ENCODE measurements around the gene LETMD1.

Gene LETMD1

DNA sequence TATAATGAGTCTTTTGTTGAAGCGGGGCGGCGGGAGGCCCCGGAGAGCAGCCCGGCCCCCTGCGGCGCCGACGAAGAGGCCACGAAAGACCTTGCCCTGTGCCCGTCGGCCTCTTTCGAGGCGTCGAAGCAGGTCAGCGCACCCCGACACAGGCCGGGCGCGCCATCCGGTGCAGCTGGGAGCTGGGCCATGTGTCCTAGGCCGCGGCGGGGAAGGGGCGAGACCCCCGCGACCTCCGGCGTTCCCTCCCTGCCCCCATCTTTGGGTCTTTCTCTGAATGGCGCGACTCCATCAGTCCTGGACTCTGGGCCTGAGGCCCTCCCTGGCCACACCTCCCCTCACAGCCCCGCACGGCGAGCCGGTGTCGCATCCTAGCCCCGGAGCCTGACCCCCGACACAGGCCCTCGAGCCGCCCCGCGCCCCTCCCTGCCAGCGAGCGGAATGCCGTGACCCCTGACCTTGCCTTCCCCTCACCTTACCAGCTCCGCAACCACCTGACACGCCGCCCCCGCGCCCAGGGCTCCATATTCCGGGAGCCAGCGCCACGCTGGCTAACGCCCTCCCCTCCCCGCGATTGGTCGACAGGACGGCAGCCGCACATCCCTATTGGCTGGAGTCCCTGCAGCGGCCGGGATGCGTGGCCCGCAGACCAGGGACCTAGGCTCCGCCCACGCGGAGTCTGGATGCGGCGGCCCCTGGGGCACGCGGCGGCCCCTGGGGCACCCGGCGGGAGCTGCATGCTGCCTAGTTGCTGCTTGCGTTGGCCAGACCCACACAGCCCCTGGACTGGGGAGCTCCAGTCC lies 22.1 kb upstream of the LETMD1 start, which contains the start of gene SLC11A2:
SLC11A2 (minus strand) TSS at position 549 of the 803 bp plus-strand sequence. CDS start 15,656 bp downstream, outside the sequence.
- peak; percentile 90 for DNase-seq (ENCODE audit: low spot score)

DNA sequence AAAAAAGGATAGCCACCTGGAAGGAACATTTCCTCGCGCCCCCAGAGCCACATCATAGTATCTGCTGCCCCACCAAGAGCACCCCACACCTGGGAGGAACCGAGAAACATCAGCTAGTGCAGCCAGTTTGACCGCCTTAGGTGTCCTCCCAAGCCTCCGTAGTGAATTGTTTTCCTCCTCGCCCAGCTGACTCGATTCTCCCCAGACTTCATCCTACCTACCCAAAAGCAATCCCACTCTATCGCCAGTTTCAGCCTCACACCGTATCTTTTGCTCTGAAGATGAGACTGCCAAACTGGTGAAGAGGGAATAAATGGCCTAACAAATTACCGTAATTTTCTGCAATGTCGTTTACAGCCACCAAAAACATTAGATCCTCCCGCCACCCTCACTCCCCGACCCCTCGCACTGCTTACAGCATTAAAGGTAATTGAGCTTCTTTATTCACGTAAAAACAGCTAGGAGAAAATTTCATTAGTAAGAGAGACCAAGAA lies 20.7 kb upstream of the LETMD1 start:
- no peak for DNase-seq (ENCODE audit: low spot score)

DNA sequence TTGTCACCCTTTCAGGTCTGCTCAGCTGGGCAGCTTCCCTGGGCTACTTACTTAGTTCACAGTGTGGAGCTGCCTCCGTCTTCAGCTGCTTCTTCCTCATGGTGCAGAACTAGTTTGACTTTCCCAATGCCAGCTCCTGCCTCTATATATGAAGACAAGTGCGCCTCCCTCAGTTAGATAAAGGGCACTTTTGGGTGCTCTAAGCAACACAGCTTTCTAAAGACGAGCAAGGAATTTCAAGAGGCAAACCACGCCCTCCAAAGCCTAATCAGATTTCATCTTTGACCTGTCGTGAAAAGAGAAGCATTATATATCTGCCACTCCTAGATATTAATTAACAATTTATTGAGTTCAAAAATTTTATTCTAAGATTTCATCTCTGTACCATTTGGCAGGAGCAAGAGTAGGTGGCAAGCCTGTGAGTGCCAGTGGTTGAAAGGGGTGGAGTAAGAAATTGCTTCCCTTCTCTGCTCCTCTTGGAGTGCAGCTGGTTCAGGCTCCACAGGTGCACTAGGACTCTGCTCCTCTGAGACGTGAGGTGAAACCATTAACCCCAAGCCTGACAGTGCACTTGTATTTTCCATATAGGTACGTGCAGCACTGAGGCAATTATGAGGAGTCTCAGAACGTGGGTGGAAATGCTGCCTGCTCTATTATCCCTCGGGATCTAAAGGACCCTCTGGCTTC lies 19.9 kb upstream of the LETMD1 start:
- DNase-seq (ENCODE audit: low spot score), result peak; percentile 33

DNA sequence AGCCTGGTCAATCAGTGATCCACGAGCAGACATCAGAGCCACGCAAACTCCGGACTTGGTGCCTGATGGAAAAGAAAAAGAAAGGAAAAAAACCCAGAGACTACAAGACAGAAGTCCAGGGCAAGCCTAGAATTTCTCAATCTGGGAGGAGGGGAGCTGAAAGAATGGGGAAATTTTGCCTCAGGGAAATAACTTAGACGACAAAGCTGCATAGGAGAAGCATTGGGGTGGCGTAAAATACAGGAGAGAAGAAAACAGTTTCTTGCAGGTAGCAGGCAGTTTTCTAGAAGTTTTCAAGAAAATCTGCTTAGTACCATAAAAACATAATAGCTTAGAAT lies 19.3 kb upstream of the LETMD1 start:
- DNase-seq (ENCODE audit: low spot score), result no peak

DNA sequence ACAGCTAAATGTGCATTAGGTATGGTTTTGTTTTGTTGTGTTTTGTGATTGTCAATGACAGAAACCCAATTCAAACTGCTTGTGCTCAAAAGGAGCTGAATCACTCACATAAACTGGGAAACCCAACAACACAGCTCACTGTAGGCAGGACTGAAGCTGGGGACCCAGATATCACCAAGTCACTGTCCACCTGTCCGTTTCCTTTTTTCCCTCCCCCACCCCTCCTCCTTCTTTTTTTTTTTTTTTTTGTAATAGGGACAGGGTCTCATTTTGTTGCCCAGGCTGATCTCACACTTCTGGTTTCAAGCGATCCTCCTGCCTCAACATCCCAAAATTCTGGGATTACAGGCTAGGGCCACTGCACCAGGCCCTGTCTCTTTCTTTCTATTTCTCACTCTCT lies 15.1 kb upstream of the LETMD1 start:
- DNase-seq (ENCODE audit: low spot score), result no peak

DNA sequence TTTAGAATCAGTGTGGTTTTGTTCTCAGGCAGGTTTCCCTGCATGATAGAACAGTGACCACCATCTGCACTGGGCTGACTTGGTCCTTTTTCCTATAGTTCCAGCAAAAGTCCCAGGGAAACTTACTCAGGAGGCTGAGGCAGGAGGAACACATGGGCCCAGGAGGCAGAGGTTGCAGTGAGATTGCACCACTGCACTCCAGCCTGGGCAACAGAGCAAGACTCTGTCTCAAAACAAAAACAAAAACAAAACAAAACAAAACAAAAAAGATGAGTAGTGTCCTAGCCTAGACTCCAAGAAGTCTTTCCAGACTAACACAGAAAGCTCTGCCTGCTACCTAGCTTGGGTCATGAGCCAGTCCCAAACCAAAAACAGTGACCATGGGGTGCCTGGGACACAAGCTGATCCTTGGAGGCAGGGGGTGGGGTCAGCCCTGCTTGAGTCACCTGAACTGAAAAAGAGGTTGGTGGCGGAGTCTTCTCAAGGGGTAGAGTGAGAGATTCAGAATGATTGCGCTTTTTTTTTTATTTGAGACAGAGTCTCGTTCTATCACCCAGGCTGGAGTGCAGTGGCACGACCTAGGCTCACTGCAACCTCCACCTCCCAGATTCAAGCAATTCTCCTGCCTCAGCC lies 14.6 kb upstream of the LETMD1 start:
- no peak for DNase-seq (ENCODE audit: low spot score)

DNA sequence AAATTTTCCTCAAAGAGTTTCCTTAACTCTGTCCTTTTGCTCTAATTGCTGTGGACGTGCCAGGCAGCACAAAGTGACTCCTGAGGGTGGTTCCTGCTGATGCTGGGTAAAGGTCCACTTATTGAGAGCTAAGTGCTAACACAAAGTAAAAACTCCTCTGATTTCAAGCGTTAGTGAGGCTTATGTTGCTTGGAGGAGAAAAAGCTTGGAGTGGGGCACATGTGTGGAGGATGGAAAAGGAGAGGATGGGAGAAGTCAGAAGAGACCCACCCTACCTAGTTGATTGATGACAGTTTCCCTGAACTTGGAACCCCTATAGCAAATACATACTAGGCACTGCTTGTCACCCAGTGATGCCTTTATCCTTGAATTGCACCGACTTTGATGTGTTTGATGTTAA lies 11.8 kb upstream of the LETMD1 start:
- DNase-seq (ENCODE audit: low spot score), result no peak

DNA sequence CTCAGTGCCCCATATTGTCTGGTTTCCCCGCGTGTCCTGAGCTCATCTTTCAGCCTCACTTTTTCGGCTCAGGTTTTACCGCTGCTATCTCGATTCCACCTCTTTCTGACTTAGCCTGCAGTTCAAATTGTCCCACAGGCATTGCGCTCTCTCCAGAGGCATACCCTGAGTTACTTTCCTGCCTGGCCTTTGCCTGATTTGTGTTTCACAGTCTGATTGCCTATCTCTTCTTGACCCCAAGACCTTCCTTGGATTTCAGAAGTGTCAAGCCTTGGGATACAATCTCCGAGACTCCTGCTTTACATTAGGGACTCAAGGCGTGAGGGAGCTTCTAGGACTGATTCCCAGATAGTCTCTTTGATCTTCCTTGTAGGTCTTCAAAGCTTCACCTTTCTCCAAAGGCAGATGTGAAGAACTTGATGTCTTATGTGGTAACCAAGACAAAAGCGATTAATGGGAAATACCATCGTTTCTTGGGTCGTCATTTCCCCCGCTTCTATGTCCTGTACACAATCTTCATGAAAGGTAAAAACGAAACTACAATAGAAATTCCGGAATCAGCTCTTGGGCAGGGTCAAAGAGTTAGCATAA lies 629 bp downstream of the LETMD1 start:
- DNase-seq (ENCODE audit: low spot score), result no peak

DNA sequence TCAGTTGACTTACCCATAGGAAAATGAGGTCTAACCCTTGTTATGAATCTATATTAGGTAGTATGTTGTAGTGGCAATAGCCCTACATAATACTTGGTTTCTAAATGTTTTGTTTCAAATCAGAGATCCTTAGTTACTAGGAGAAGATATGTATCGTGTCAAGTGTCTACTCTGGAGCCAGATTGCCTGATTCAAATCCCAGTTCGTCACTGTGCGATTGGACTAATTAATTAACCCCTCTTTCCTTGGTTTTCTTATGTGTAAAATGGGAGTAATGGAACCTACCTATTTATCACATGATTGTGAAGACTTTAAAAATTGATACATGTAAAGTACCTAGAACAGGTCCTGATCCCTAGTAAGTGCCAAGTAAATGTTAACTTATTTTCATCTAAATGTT lies 1.4 kb downstream of the LETMD1 start:
- no peak for DNase-seq (ENCODE audit: low spot score)

DNA sequence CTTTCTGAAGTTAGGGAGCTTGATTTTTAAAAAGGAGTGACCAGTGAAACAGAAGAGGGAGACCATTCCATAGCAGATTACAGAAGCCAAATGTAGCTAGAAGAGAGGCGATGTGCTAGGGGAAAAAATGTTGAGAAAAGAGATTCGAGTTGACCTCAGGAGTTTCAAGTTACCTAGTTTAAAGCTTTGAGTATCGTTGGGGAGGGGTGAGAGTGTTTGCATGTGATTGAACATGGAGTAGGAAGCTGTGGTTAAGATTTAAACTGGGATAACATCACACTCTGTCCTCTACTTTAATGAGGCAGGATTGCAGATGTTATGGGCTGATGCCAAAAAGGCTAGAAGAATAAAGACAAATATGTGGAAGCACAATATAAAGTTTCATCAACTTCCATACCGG lies 3.7 kb downstream of the LETMD1 start:
- DNase-seq (ENCODE audit: low spot score), result no peak

DNA sequence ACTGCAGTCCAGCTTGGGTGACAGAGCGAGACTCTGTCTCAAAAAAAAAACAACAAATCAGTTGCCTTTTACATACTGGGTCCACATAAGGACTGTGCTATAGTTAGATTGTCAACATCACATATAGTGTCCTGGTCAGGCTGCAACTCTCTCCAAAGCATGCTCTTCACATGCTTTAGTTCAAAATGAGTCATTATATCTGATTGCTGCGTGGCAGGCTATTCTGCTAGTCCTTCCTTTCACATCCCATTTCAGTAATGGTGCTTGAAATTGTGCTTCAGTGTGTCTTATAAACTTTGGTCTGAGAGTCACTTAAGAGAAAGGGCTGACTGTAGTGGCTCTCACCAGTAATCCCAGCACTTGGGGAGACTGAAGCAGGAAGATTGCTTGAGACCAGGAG lies 6.9 kb downstream of the LETMD1 start:
- no peak for DNase-seq (ENCODE audit: low spot score)

DNA sequence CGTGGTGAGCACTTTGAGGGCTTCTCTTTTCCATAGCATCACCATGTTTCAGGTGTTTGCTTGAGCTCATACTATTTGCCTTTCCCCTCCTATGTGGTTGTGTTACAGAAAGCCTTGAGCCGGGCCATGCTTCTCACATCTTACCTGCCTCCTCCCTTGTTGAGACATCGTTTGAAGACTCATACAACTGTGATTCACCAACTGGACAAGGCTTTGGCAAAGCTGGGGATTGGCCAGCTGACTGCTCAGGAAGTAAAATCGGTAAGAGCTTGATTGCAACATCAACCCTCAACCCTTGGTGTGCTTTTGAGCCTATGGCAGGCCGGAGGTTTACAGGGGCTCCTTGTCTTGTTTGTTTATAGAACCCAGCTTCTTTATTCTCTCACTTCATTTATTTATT lies 8.1 kb downstream of the LETMD1 start:
- no peak for DNase-seq (ENCODE audit: low spot score)

DNA sequence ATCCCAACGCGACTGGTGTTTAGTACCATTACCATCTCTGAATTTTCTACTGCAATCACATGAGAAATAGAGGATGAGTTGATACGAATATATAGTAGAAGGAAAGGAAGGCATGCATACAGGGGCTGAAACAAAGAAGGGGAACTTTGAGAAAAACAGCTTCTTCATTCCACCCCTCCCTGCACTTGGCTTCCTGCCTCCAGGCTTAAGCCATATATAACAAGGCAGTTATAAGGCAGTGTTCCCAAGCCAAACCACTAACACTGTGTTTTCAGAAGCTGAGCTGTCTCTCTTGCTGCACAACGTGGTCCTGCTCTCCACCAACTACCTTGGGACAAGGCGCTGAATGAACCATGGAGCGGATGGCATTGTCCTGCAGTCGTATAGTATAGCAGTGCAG lies 11.0 kb downstream of the LETMD1 start:
- no peak for DNase-seq (ENCODE audit: low spot score)

DNA sequence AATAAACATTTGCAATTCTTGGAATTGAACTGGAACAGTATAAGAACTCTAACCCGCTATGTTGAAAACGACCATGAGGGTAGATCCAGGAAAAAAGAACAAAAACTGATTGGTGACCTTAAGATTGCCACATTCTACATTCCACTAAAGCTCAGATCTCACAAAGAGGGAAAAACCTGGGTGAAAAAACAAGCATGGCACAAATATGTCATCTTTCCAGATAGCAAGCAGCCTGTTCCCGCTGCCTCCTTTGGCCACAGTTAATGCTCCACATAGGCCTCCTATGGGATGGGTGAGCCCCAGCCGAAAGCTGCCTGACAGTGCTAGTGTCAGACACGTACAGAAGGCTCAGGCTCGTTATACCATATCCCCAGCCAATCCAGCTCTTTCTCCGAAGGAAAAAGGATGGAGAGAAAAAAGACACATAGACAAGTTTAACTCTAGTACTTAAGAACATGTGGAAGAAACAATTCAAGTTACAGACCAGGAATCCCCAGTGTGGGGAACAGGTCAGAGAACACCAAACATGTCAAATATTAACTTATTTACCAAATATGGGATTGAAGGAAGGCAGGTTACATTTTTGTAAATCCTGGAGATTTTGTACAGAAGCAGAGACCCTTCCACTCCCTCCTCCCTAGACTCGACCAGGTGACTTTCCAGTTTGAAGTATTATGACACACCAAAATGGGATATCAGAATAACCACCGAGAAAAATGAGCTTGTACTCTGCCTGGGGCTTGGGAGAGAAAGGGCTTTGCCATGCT lies 14.7 kb downstream of the LETMD1 start:
- DNase-seq (ENCODE audit: low spot score), result no peak

DNA sequence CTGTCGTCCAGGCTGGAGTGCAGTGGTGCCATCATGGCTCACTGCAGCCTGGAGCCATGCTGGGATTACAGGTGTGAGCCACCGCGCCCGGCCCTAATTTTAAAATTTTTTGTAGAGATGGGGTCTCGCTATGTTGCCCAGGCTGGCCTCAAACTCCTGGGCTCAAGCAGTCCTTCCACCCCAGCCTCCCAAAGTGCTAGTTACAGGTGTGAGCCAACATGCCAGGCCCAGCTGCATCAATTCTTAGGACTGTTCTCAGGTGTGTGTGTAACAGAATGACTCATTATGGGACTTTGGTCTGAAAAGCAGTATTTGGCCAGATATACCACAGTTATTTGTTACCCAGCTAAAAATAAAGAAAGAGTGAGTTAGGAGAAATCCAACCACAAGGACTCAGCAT lies 17.4 kb downstream of the LETMD1 start:
- DNase-seq (ENCODE audit: low spot score), result no peak

DNA sequence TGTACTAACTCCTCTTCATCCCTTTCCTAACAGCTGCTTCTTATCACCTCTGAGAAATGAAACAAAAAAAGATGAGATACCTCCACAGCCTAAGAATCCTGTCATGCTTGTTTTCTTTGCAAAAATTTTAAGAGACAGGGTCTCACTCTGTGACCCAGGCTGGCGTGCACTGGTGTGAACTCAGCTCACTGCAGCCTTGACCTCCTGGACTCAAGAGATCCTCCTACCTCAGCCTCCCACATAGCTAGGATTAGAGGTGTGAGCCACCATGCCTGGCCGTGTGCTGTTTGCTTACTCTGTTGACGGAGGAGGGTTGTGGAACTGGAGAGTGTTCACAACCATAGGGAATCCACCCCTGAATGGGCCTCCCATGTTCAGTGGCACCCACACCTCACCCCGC lies 19.1 kb downstream of the LETMD1 start:
- DNase-seq (ENCODE audit: low spot score), result no peak

DNA sequence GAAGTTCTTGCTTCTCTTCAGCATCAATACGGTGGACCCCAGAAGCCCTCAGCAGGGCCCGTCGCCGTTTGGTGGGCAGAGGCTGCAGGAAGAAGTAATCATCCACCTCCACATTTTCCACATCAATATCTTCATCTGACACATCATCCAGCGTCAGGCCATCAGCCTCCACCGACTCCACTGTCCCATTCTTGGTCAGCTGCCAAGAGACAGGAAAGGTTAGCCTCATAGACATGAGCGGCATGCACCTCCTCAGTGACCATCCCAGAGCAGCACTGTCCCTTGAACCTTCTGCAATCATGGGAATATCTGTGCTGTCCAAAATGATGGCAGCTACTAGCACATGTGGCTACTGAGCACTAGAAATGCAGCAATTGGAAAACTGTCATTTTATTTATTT lies 19.6 kb downstream of the LETMD1 start:
- DNase-seq (ENCODE audit: low spot score), result no peak

DNA sequence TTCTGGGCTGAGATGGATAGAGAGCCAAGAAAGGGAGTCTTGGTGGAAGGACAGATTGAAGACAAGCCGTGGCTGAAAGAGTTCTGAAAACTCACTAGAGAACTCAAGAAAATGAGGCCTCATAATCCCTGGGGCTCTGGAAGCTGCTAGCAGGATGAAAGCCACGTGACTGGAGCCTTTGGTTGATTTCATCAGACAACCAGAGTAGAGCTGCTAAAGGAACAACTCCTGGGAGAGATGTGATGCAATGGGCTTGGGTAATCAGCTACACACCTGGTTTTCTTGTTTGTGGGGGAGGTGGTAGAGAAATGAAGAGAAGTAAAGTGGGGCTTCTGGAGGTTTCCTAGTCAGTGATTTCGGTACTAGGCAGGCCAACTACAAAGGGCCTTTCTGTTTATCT lies 21.9 kb downstream of the LETMD1 start:
- no peak for DNase-seq (ENCODE audit: low spot score)

DNA sequence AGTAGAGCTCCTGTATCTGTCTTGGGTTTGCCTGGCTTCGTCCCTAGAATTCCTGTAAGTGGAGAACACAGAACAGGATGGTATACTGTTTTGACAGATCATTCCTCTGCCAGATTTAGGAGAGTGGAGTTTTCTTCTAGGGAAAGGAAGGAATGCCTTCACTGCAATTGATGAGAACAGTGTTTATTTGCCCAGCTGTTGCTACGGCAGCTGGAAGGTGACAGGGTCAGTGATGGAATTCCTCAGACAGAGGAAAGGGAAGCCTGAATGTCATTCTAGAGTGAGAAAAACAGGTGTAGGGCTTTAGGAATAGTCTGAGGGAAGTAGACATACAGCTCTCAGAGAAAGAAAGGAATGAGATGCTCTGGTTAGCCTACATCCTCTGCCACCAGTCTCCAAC lies 23.5 kb downstream of the LETMD1 start:
- no peak for DNase-seq (ENCODE audit: low spot score)

DNA sequence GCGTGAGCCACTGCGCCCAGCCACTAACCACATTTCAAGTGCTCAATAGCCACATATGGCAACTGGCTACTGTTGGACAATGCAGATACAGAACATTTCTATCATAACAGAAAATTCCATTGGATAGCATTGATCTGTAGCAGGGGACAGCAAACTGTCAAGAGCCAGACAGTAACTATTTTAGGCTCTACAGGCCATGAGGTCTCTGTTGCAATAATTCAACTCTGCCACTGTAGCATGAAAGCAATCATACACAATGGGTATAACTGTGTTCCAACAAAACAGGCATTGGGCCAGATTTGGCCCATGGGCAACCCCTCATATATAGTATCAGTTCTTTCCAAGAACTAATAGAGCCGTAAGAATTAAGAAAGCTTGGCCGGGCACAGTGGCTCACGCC lies 27.3 kb downstream of the LETMD1 start:
- DNase-seq (ENCODE audit: low spot score), result no peak

DNA sequence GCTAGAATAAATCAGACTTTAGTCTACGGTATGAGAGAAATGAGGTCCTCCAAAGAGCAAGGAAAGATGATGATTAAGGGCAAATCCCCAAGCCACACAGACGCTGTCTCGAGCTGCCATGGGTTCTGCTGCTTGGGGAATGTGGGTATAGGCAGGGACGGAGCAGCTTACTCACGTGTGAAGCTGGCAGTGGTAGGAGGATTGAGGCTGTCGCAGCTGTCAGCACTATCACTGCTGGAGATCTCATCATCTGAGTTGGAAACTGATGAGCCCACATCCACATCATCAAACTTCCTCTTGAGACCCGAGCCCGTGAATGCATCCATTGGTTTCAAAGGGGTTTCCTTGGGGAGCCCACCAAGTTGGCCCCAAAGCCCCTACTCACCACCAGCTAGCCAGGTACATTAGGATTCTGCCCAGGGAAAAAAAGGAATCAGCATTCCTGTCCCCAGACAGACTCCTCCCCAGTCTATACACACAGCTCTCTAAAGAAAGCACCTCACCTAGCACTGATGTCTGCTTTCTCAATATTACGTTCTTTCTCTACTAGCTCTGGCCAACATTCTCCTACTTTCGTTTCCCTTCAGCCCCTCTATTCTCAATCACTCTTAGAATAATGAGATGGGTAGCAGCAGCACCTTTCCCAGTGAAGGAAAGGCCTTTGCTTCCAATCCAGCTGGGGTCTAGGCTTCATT lies 28.3 kb downstream of the LETMD1 start:
- DNase-seq (ENCODE audit: low spot score), result no peak
